Liver (tissue), 3 donors: Measurements from ENCODE around the gene GMDS.

Experiments used
- GABPA ChIP-seq, 2 donors: IDR thresholded peaks in 1 of 2; conservative IDR thresholded peaks in 1 of 2; 2 replicates each; pipeline ENCODE4 v1.6.1; 2016; ENCODE audit warnings: antibody characterized with exemption in 2 of 2, mild to moderate bottlenecking in 1 of 2, moderate library complexity in 1 of 2
- TAF1 ChIP-seq: conservative IDR thresholded peaks from 2 replicates; pipeline ENCODE4 v1.6.1; 2016; ENCODE audit warnings: antibody characterized with exemption, mild to moderate bottlenecking
- TF ChIP-seq, protein P1 (sequence below): fragments of 150-350 bp; IDR thresholded peaks from 2 replicates; pipeline ENCODE4 v1.5.1; 2017; ENCODE audit warnings: improper control_type of control experiment, low read depth, low read length; ENCODE audit not compliant: missing input control
- TF ChIP-seq, protein P2 (sequence below): IDR thresholded peaks from 2 replicates; pipeline ENCODE4 v1.6.1; 2016; ENCODE audit warnings: antibody characterized with exemption, mild to moderate bottlenecking
- TF ChIP-seq, protein P3 (sequence below): IDR thresholded peaks from 2 replicates; pipeline ENCODE4 v1.6.1; 2016; ENCODE audit warnings: antibody characterized with exemption
- donor health status: healthy.
- donor health status: healthy.

DNA sequence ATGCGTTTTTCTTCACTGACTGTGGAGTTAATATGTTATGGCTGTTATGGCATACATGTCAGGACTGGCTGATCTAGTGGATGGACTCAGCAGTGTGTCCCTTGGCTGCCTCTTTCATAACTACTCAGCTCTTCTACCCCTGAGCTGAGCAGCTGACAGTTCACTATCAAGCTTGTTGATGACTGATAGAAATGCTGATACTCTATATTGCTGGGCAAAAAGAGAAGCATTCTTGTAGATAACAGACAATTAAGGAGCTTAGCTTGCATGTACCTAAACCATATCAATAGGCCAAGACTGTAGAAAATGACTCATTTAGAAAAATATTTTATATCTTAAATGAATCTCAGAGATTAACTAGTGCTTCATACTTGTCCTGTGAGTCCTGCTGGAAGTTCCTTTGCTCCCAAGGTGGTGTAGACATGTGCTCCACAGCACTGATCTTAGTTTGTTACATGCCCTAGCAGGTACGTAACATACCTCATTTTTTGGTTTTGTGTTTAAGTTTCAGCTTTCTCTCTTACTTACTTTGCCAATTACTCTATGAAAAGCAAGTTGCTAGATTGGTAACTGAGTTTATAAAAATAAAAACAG is 236.9 kb downstream of the GMDS start:
- TF ChIP-seq TAF1 (no peak), GABPA (IDR thresholded peaks at IDR 0.05 in 1 of 2, conservative IDR thresholded peaks at IDR 0.05 in 1 of 2) (no peak)
- TF ChIP-seq, protein P1, sequence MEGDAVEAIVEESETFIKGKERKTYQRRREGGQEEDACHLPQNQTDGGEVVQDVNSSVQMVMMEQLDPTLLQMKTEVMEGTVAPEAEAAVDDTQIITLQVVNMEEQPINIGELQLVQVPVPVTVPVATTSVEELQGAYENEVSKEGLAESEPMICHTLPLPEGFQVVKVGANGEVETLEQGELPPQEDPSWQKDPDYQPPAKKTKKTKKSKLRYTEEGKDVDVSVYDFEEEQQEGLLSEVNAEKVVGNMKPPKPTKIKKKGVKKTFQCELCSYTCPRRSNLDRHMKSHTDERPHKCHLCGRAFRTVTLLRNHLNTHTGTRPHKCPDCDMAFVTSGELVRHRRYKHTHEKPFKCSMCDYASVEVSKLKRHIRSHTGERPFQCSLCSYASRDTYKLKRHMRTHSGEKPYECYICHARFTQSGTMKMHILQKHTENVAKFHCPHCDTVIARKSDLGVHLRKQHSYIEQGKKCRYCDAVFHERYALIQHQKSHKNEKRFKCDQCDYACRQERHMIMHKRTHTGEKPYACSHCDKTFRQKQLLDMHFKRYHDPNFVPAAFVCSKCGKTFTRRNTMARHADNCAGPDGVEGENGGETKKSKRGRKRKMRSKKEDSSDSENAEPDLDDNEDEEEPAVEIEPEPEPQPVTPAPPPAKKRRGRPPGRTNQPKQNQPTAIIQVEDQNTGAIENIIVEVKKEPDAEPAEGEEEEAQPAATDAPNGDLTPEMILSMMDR = no peak
- TF ChIP-seq, protein P2, sequence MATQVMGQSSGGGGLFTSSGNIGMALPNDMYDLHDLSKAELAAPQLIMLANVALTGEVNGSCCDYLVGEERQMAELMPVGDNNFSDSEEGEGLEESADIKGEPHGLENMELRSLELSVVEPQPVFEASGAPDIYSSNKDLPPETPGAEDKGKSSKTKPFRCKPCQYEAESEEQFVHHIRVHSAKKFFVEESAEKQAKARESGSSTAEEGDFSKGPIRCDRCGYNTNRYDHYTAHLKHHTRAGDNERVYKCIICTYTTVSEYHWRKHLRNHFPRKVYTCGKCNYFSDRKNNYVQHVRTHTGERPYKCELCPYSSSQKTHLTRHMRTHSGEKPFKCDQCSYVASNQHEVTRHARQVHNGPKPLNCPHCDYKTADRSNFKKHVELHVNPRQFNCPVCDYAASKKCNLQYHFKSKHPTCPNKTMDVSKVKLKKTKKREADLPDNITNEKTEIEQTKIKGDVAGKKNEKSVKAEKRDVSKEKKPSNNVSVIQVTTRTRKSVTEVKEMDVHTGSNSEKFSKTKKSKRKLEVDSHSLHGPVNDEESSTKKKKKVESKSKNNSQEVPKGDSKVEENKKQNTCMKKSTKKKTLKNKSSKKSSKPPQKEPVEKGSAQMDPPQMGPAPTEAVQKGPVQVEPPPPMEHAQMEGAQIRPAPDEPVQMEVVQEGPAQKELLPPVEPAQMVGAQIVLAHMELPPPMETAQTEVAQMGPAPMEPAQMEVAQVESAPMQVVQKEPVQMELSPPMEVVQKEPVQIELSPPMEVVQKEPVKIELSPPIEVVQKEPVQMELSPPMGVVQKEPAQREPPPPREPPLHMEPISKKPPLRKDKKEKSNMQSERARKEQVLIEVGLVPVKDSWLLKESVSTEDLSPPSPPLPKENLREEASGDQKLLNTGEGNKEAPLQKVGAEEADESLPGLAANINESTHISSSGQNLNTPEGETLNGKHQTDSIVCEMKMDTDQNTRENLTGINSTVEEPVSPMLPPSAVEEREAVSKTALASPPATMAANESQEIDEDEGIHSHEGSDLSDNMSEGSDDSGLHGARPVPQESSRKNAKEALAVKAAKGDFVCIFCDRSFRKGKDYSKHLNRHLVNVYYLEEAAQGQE = no peak
- TF ChIP-seq, protein P3, sequence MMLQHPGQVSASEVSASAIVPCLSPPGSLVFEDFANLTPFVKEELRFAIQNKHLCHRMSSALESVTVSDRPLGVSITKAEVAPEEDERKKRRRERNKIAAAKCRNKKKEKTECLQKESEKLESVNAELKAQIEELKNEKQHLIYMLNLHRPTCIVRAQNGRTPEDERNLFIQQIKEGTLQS = no peak
